Measurements from ENCODE around the gene SCAI.

Gene SCAI

DNA sequence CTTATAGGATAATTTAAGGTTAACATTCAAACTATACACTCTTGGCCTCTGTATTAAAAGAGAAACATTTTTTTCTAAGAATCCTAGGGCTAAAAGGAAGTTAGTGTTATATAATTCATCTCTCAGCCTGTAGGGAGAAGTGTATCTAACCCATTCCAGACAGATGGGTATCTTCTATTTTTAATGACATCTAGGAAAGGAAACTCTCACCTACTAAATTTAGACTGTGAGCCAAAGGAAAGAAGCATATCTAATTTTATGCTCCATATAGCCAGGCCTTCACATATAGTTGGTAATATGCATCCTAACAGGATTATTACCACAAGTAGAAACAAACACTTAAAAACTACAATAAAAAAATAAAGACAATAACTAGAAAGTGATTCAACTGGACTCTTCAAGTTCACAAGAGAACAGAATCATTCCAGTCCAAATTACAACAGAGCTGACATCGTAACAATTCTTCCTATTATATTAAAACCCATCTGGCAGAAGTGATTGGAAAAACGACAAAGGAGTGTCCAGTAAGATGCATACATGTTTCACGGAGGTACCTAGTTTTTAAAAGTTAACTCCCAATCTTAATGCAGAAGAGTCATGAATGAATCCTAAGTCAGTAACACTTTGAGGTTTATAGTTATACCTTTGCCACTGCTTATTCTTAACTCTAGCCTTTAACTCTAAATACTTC is 39.4 kb downstream of the SCAI start:
- ATAC-seq = no peak
- no peak for TF ChIP-seq RARB (CRISPR knock-in tag; IDR thresholded peaks at IDR 0.05)
- no peak for TF ChIP-seq TCF4 (CRISPR knock-in tag; IDR thresholded peaks at IDR 0.05; ENCODE audit: borderline replicate concordance)
- TF ChIP-seq, protein P1, sequence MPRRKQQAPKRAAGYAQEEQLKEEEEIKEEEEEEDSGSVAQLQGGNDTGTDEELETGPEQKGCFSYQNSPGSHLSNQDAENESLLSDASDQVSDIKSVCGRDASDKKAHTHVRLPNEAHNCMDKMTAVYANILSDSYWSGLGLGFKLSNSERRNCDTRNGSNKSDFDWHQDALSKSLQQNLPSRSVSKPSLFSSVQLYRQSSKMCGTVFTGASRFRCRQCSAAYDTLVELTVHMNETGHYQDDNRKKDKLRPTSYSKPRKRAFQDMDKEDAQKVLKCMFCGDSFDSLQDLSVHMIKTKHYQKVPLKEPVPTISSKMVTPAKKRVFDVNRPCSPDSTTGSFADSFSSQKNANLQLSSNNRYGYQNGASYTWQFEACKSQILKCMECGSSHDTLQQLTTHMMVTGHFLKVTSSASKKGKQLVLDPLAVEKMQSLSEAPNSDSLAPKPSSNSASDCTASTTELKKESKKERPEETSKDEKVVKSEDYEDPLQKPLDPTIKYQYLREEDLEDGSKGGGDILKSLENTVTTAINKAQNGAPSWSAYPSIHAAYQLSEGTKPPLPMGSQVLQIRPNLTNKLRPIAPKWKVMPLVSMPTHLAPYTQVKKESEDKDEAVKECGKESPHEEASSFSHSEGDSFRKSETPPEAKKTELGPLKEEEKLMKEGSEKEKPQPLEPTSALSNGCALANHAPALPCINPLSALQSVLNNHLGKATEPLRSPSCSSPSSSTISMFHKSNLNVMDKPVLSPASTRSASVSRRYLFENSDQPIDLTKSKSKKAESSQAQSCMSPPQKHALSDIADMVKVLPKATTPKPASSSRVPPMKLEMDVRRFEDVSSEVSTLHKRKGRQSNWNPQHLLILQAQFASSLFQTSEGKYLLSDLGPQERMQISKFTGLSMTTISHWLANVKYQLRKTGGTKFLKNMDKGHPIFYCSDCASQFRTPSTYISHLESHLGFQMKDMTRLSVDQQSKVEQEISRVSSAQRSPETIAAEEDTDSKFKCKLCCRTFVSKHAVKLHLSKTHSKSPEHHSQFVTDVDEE (CRISPR knock-in tag; IDR thresholded peaks at IDR 0.05) = no peak
- TF ChIP-seq PPARA (CRISPR knock-in tag; IDR thresholded peaks at IDR 0.05; ENCODE audit: borderline replicate concordance) = no peak
- TF ChIP-seq BACH2 (CRISPR knock-in tag; IDR thresholded peaks at IDR 0.05; ENCODE audit: borderline replicate concordance) = no peak

DNA sequence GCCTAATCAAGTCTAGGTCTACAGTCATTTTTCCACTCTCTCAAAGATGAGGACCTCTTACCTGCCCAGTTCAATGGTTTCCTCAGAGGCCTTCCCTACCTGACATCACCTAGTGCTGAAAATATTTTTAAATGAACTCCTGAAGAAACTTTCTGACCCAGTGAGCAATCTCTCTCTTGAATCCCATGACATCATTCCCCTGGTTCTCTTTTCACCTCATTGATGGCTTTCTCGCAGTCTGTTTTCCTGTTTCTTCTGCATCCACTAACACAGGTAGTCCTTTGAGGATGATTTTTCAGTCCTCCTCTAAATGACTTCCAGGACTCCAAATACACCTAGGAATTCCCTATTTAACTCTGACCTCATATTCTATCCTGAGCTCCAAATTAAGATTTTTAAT is 40.3 kb downstream of the SCAI start:
- ATAC-seq = no peak
- TF ChIP-seq CSDC2 (CRISPR knock-in tag; IDR thresholded peaks at IDR 0.05) (no peak), BACH2 (CRISPR knock-in tag; IDR thresholded peaks at IDR 0.05; ENCODE audit: borderline replicate concordance) (no peak), ARNTL (CRISPR knock-in tag; IDR thresholded peaks at IDR 0.05; ENCODE audit: borderline replicate concordance, low read depth) (no peak), TOX (CRISPR knock-in tag; IDR thresholded peaks at IDR 0.05; ENCODE audit: borderline replicate concordance) (no peak), OSR1 (CRISPR knock-in tag; IDR thresholded peaks at IDR 0.05) (no peak), ZFP30 (CRISPR knock-in tag; IDR thresholded peaks at IDR 0.05) (no peak), PPARA (CRISPR knock-in tag; IDR thresholded peaks at IDR 0.05; ENCODE audit: borderline replicate concordance) (no peak), ZFP3 (CRISPR knock-in tag; IDR thresholded peaks at IDR 0.05) (no peak)
- TF ChIP-seq, protein P2, sequence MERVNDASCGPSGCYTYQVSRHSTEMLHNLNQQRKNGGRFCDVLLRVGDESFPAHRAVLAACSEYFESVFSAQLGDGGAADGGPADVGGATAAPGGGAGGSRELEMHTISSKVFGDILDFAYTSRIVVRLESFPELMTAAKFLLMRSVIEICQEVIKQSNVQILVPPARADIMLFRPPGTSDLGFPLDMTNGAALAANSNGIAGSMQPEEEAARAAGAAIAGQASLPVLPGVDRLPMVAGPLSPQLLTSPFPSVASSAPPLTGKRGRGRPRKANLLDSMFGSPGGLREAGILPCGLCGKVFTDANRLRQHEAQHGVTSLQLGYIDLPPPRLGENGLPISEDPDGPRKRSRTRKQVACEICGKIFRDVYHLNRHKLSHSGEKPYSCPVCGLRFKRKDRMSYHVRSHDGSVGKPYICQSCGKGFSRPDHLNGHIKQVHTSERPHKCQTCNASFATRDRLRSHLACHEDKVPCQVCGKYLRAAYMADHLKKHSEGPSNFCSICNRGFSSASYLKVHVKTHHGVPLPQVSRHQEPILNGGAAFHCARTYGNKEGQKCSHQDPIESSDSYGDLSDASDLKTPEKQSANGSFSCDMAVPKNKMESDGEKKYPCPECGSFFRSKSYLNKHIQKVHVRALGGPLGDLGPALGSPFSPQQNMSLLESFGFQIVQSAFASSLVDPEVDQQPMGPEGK (CRISPR knock-in tag; IDR thresholded peaks at IDR 0.05; ENCODE audit: borderline replicate concordance) = no peak

DNA sequence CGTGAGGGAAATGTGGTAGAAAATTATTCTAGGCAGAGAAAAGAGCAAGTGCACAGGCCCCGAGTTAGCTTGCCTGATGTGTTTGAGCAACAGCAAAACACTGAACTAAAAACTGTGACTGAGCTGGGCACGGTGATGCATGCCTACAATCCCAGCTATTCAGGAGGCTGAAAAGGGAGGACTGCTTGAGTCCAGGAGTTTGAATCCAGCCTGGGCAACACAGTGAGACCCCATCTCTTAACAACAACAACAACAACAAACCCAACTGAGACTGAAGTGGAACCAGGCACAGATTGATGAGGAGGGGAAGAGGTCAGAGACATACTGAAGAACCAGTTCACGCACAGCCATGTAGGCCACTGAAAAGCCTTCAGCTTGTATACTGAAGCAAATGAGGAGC is 42.5 kb downstream of the SCAI start:
- ATAC-seq = no peak
- TF ChIP-seq ZFP30 (CRISPR knock-in tag; IDR thresholded peaks at IDR 0.05) = no peak
- no peak for TF ChIP-seq ZNF565 (CRISPR knock-in tag; conservative IDR thresholded peaks at IDR 0.05; ENCODE audit: low read depth)
- TF ChIP-seq ZNF8 (CRISPR knock-in tag; IDR thresholded peaks at IDR 0.05) = no peak
- TF ChIP-seq, protein P3, sequence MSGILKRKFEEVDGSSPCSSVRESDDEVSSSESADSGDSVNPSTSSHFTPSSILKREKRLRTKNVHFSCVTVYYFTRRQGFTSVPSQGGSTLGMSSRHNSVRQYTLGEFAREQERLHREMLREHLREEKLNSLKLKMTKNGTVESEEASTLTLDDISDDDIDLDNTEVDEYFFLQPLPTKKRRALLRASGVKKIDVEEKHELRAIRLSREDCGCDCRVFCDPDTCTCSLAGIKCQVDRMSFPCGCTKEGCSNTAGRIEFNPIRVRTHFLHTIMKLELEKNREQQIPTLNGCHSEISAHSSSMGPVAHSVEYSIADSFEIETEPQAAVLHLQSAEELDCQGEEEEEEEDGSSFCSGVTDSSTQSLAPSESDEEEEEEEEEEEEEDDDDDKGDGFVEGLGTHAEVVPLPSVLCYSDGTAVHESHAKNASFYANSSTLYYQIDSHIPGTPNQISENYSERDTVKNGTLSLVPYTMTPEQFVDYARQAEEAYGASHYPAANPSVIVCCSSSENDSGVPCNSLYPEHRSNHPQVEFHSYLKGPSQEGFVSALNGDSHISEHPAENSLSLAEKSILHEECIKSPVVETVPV (CRISPR knock-in tag; IDR thresholded peaks at IDR 0.05) = no peak
- TF ChIP-seq RARB (CRISPR knock-in tag; IDR thresholded peaks at IDR 0.05) = no peak
- no peak for TF ChIP-seq ESRRG (CRISPR knock-in tag; IDR thresholded peaks at IDR 0.05)
- TF ChIP-seq, protein P1 (CRISPR knock-in tag; IDR thresholded peaks at IDR 0.05) = no peak
- TF ChIP-seq, protein P2 (CRISPR knock-in tag; IDR thresholded peaks at IDR 0.05; ENCODE audit: borderline replicate concordance) = no peak
- TF ChIP-seq, protein P4, sequence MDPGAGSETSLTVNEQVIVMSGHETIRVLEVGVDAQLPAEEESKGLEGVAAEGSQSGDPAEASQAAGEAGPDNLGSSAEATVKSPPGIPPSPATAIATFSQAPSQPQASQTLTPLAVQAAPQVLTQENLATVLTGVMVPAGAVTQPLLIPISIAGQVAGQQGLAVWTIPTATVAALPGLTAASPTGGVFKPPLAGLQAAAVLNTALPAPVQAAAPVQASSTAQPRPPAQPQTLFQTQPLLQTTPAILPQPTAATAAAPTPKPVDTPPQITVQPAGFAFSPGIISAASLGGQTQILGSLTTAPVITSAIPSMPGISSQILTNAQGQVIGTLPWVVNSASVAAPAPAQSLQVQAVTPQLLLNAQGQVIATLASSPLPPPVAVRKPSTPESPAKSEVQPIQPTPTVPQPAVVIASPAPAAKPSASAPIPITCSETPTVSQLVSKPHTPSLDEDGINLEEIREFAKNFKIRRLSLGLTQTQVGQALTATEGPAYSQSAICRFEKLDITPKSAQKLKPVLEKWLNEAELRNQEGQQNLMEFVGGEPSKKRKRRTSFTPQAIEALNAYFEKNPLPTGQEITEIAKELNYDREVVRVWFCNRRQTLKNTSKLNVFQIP (CRISPR knock-in tag; IDR thresholded peaks at IDR 0.05; ENCODE audit: borderline replicate concordance, low read depth) = no peak
- no peak for TF ChIP-seq TCF4 (CRISPR knock-in tag; IDR thresholded peaks at IDR 0.05; ENCODE audit: borderline replicate concordance)
- TF ChIP-seq BACH2 (CRISPR knock-in tag; IDR thresholded peaks at IDR 0.05; ENCODE audit: borderline replicate concordance) = no peak
- TF ChIP-seq, protein P5, sequence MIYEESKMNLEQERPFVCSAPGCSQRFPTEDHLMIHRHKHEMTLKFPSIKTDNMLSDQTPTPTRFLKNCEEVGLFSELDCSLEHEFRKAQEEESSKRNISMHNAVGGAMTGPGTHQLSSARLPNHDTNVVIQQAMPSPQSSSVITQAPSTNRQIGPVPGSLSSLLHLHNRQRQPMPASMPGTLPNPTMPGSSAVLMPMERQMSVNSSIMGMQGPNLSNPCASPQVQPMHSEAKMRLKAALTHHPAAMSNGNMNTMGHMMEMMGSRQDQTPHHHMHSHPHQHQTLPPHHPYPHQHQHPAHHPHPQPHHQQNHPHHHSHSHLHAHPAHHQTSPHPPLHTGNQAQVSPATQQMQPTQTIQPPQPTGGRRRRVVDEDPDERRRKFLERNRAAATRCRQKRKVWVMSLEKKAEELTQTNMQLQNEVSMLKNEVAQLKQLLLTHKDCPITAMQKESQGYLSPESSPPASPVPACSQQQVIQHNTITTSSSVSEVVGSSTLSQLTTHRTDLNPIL (CRISPR knock-in tag; IDR thresholded peaks at IDR 0.05; ENCODE audit: low read depth) = no peak
- TF ChIP-seq ZFP3 (CRISPR knock-in tag; IDR thresholded peaks at IDR 0.05) = no peak
- no peak for TF ChIP-seq SNAI2 (CRISPR knock-in tag; IDR thresholded peaks at IDR 0.05)
- TF ChIP-seq TOX (CRISPR knock-in tag; IDR thresholded peaks at IDR 0.05; ENCODE audit: borderline replicate concordance) = no peak
- TF ChIP-seq ZC3H10 (CRISPR knock-in tag; IDR thresholded peaks at IDR 0.05) = no peak
- TF ChIP-seq OSR1 (CRISPR knock-in tag; IDR thresholded peaks at IDR 0.05) = no peak
- no peak for TF ChIP-seq ISL1 (CRISPR knock-in tag; IDR thresholded peaks at IDR 0.05)

All from SK-N-SH treated with all-trans-retinoic acid at 6 μM for 48 hours (cell line).